Activated B cell treated with CpG ODN at 0.5 μM for 24 hours (primary cell): Measurements from ENCODE around the gene MAP3K20. TPM values are rescaled to one million over a fixed set of nuclear protein-coding genes. Genes with fewer than 3 reads are reported as not detected.

Source experiments
- ATAC-seq: fragments of 200-7000 bp; cut with Tn5 transposase; one replicate; pipeline ENCODE4 v1.10.0; 2021; ENCODE audit warnings: low read depth, mild to moderate bottlenecking, moderate library complexity
- CTCF ChIA-PET: fragments of 350-600 bp; sonication (Branson Sonifier 250); formaldehyde crosslinking; loops from one replicate; lab custom pipeline; 2021; ENCODE audit warnings: antibody characterized with exemption; lab: Charles Lee
- POLR2A ChIA-PET: fragments of 350-600 bp; sonication (Branson Sonifier 250); formaldehyde crosslinking; loops from one replicate; lab custom pipeline; 2021; ENCODE audit warnings: antibody characterized with exemption; lab: Charles Lee
- DNase-seq: peaks from one replicate; pipeline ENCODE4 v3.0.0; 2022
- H3K27ac Mint-ChIP-seq: one replicate; pipeline ENCODE4 v1.8.0; 2020; ENCODE audit warnings: mixed read lengths
- H3K27me3 Mint-ChIP-seq: one replicate; pipeline ENCODE4 v1.8.0; 2021; ENCODE audit warnings: mixed read lengths
- H3K36me3 Mint-ChIP-seq: one replicate; pipeline ENCODE4 v1.8.0; 2021; ENCODE audit warnings: low read depth, mixed read lengths
- H3K4me1 Mint-ChIP-seq: one replicate; pipeline ENCODE4 v1.8.0; 2021; ENCODE audit warnings: mixed read lengths
- H3K4me3 Mint-ChIP-seq: one replicate; pipeline ENCODE4 v1.8.0; 2020; ENCODE audit warnings: mild to moderate bottlenecking, mixed read lengths
- H3K9me3 Mint-ChIP-seq: one replicate; pipeline ENCODE4 v1.8.0; 2020; ENCODE audit warnings: mixed read lengths
- intact Hi-C: fragments of 100-400 bp; cut with micrococcal nuclease; formaldehyde crosslinking; loops from one replicate; pipeline ENCODE4 v1.15.1; 2024
- total RNA-seq: library from RNA; stranded (reverse); gene quantifications from 2 replicates; pipeline ENCODE4 v1.2.3, GENCODE V29; 2022
- TF ChIP-seq, protein P1 (sequence below): fragments of 200-600 bp; IDR thresholded peaks from one replicate; pipeline ENCODE4 v1.8.0; 2022; ENCODE audit warnings: antibody characterized with exemption, mild to moderate bottlenecking

The MAP3K20 gene
- total RNA-seq, 1 donor from 2014 or later: 8.7 TPM

DNA sequence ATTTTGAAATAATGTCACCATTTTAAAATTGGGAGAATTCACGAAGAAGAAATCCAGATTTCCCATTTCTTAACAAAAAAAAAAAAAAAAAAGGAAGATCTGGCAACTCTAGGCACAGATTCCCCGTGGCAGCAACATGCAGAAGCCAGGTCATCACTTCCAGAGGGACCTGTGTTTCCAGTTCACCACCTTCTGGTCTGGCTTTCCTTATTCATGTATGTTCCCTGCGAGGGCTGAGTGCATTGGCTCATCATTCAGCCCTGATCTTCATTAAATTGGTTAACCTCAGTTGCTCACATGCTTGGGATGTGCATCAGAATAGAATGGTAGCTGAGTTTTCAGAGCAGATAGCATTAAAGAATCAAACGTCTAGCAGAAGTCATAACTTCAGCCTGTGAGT, 25.0 kb upstream of the MAP3K20 start:
- ChIA-PET POLR2A (no interaction called here), CTCF (no interaction called here)
- TF ChIP-seq, protein P1, sequence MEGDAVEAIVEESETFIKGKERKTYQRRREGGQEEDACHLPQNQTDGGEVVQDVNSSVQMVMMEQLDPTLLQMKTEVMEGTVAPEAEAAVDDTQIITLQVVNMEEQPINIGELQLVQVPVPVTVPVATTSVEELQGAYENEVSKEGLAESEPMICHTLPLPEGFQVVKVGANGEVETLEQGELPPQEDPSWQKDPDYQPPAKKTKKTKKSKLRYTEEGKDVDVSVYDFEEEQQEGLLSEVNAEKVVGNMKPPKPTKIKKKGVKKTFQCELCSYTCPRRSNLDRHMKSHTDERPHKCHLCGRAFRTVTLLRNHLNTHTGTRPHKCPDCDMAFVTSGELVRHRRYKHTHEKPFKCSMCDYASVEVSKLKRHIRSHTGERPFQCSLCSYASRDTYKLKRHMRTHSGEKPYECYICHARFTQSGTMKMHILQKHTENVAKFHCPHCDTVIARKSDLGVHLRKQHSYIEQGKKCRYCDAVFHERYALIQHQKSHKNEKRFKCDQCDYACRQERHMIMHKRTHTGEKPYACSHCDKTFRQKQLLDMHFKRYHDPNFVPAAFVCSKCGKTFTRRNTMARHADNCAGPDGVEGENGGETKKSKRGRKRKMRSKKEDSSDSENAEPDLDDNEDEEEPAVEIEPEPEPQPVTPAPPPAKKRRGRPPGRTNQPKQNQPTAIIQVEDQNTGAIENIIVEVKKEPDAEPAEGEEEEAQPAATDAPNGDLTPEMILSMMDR: no peak

DNA sequence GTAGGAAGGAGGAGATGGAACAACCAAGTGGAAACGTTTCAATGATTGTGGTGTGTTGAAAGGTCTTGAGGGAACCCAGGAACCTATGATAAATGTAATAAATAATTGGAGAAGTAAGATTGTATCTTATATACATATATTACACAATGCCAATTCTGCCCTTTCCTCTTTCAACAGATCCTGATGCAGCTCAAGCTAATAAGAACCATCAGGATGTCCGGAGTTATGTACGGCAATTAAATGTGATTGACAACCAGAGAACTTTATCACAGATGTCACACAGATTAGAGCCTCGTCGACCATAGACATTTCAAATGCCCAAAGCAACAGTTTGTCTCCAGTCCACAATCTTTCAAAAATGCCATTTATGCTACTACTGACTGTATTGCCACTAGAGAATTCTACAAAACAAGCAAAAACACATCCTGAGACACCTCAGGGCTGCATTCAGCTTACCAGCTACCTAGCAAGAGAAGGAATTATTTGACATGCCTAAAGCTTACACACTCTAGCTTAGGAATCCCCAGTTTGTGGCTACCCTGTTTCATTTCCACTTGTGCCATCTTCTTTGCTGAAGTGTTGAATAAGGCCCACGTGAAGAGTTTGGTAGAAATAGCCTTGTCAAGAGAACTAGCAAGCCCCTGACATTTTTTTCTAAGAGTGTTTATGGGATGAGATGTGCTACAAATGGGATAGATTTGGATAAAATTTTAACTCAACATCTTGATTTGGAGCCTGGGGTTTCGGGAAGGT, 24.0 kb upstream of the MAP3K20 start:
- POLR2A ChIA-PET: no interaction called here
- no peaks in the 10 kb centered on the region for H3K36me3 Mint-ChIP-seq
- DNase-seq (no peak), ATAC-seq (no peak)
- H3K27me3 Mint-ChIP-seq: peaks cover 5% of the 10 kb centered on the region
- intact Hi-C loops: no loop called here
- TF ChIP-seq, protein P1: no peak
- H3K27ac Mint-ChIP-seq: no peak overlapping the region
- H3K4me3 Mint-ChIP-seq: no peak overlapping the region
- no peaks in the 10 kb centered on the region for H3K9me3 Mint-ChIP-seq
- CTCF ChIA-PET: no interaction called here
- H3K4me1 Mint-ChIP-seq: no peaks in the 10 kb centered on the region

More for the DNA sequence above, 25.0 kb upstream of the MAP3K20 start:
- no peak overlapping the region for H3K4me3 Mint-ChIP-seq
- H3K9me3 Mint-ChIP-seq: no peaks in the 10 kb centered on the region
- no peaks in the 10 kb centered on the region for H3K4me1 Mint-ChIP-seq
- ATAC-seq: no peak
- no peaks in the 10 kb centered on the region for H3K36me3 Mint-ChIP-seq
- H3K27me3 Mint-ChIP-seq: peaks cover 3% of the 10 kb centered on the region
- intact Hi-C loops: no loop called here
- no peak overlapping the region for H3K27ac Mint-ChIP-seq
- DNase-seq: no peak

DNA sequence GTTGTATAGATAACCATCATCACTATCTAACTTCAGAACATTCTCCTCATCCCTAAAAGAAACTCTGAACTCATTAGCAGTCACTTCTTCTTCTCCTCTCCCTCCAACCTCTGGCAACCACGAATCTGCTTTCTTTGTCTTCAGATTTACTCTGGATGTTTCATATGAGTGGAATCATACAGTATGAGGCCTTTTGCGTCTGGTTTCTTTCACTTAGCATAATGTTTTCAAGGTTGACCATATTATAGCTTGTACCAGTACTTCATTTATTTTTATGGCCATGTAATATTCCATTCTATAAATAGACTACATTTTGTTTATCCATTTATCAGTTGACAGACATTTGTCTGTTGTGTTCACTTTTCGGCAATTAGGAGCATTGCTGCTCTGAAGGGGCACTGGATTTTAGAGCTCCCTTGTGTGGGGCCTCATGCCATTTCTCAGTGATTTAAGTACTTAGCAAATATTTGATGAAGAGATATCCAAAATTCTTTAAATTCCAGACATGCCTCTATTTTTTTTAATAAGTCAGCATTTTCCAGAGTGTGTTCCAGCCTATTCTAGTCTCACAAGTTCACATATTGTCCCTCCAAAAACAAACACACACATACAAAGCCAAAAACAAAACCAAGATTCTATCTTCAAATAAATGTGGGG, 22.5 kb upstream of the MAP3K20 start:
- ATAC-seq (no peak), DNase-seq (no peak)
- POLR2A ChIA-PET: no interaction called here
- Mint-ChIP-seq H3K27me3 (peaks cover 7% of the 10 kb centered on the region), H3K36me3 (no peaks in the 10 kb centered on the region), H3K4me1 (no peaks in the 10 kb centered on the region), H3K4me3 (no peak overlapping the region), H3K27ac (no peak overlapping the region), H3K9me3 (no peaks in the 10 kb centered on the region)
- CTCF ChIA-PET: no interaction called here
- intact Hi-C loops: no loop called here
- TF ChIP-seq, protein P1: no peak

DNA sequence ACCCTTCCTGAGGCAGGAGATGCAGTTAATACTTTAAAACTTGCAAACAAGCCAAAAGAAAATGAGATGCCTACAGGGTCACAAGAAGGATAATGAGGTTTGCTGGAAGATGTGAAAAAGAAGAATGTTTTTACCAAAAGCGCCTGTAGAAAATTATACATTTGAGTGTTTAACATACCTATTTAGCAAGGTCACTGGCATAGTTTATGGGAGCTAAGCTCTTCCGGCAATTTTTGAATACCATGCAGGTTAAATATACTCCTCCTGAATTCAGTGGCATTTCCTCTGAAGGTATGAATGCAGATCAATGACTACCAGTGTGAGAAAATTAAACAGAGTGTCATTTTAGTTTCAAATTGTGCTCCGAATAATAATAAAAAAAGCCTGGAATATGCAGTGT, 21.2 kb upstream of the MAP3K20 start:
- ChIA-PET POLR2A (no interaction called here), CTCF (no interaction called here)
- TF ChIP-seq, protein P1: no peak
- no peak for ATAC-seq
- H3K27me3 Mint-ChIP-seq: peaks cover 7% of the 10 kb centered on the region
- H3K9me3 Mint-ChIP-seq: no peaks in the 10 kb centered on the region
- H3K27ac Mint-ChIP-seq: no peak overlapping the region
- intact Hi-C loops: no loop called here
- H3K4me1 Mint-ChIP-seq: peaks cover 8% of the 10 kb centered on the region
- no peaks in the 10 kb centered on the region for H3K36me3 Mint-ChIP-seq
- DNase-seq: no peak
- H3K4me3 Mint-ChIP-seq: no peak overlapping the region

DNA sequence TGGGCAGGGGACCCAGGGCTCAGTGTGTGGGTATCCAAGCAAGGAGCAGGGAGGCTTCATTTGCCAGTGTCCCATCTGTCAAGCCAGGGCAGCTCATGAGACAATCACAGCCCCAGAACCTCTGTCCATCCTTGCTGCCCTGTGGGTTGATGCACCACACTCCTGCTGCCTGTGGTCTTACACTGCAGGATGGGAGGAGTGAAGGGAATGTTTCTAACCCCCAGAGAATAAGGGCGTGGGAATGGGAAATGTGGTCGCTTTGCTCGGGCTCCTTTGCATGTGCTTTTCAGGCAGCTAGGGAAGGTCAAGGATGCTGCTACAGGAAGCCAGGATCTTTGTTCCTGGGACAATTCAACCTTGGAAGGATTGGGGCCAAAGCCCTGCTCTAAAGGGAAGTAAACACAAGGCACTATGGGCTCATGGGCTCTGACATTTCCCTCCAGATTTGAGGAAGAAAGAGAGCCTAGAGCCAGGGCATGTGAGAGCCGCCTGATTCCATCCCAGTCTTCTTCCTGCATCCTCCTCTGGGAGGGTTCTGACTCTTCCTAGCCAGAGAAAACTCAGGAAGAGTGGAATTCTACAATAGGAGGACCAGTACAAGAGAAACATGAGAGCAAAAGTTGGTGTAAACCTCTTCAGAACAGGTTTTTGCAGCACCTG, 18.8 kb upstream of the MAP3K20 start:
- Mint-ChIP-seq H3K27ac (no peak overlapping the region), H3K4me1 (peaks cover 20% of the 10 kb centered on the region), H3K9me3 (no peaks in the 10 kb centered on the region), H3K27me3 (peaks cover 7% of the 10 kb centered on the region), H3K4me3 (no peak overlapping the region), H3K36me3 (no peaks in the 10 kb centered on the region)
- ATAC-seq (no peak), DNase-seq (no peak)
- TF ChIP-seq, protein P1: no peak
- intact Hi-C loops: no loop called here
- ChIA-PET POLR2A (no interaction called here), CTCF (no interaction called here)
